A549 treated with AZD9567 at 1 μM for 4 hours (cell line): ENCODE data around the gene PPFIA1. TPM values are rescaled to one million over a fixed set of nuclear protein-coding genes. Genes with fewer than 3 reads are reported as not detected.

Experiments used
- total RNA-seq: library from RNA; stranded (reverse); fragments of 200-300 nt; extraction: Qiagen RNA extraction; gene quantifications from 5 replicates; pipeline ENCODE4 v1.2.3, GENCODE V29; 2022; ENCODE audit not compliant: insufficient read depth

The PPFIA1 gene
- 26.8 to 38.4 TPM (median 31.4 TPM) in 5 replicates for total RNA-seq

GRCh38 chr11:70270104-70270876 lies at the start of gene PPFIA1:
PPFIA1 (plus strand) TSS chr11:70270690; CDS start chr11:70272173, 1,483 bp downstream.

DNA sequence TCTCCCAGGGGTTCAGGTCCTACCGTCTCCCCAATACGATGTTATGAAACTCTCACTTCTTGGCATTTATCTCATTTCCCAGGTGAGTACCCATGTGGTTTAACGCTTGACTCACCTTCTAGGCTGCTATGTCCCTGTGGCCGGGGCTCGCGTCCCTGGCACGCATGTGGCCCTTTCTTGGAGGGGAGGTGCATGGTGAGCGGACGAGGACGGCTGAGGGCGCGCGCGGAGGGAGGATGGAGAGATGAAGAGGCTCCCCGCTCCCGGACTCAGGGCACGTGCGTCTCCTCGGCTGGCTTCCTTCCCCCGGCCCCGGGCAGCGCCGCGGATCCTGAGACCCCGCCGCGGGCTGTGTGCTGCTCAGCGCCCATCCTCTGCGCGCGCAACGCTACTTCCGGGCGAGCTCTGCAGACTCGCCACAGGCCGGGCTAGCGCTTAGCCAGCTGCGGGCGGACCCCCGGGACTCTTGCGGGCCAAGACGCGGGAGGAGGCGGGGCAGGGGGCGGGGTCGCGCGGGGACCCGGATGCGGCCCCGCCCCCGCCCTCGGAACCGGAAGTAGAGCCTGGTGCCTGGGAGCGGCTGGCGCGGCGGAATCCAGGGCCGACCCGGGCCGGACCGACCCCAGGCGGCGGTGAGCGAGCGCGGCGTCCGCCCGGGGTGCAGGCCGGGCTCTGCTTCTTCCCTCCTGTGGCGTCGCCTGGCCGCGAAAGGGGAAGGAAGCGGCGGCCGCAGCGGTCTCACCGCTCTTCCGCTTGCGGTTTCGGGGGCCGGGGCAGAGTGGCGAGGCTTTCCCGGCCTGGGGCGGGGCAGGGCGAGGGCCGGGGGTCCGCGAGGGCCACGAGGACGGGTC lies 127.7 kb downstream of the PPFIA1 start, which contains the start of gene CTTN:
Gene CTTN (plus strand): TSS at position 547 of the 851 bp plus-strand sequence. CDS start 8,769 bp downstream, outside the sequence.

Other genes with a start within 250 kb of the PPFIA1 start
- 1.2 to 1.4 TPM (median 1.3 TPM) in 4 of 5 replicates, not detected in the other for gene ANO1, start 192.4 kb upstream of the PPFIA1 start, total RNA-seq
- gene FADD, start 67.4 kb upstream of the PPFIA1 start, total RNA-seq: 57.8 to 70.6 TPM (median 66.3 TPM) in 5 replicates
- gene CTTN, start 127.8 kb downstream of the PPFIA1 start, total RNA-seq: 199 to 215 TPM (median 208 TPM) in 5 replicates